Endodermal cell (in vitro differentiated cells): ENCODE data around the gene RBKS. TPM values are rescaled to one million over a fixed set of nuclear protein-coding genes. Genes with fewer than 3 reads are reported as not detected.
"Not testable (repeated sequence)": the region's sequence is repeated elsewhere in the genome, so short reads cannot be mapped to it uniquely, and the experiment has no call there.

Experiments
- DNase-seq: peaks from one replicate; pipeline ENCODE4 v3.0.0-alpha.2; 2017
- H3K27ac ChIP-seq: 2 replicates; pipeline ENCODE4 v1.5.1; 2013; ENCODE audit warnings: mild to moderate bottlenecking, low read depth, low read length, moderate library complexity
- H3K27me3 ChIP-seq: 2 replicates; pipeline ENCODE4 v1.6.1; 2013; ENCODE audit warnings: mild to moderate bottlenecking, low read length, moderate library complexity; ENCODE audit not compliant: insufficient read depth, control insufficient read depth, poor library complexity, severe bottlenecking
- H3K36me3 ChIP-seq: 2 replicates; pipeline ENCODE4 v1.7.0; 2013; ENCODE audit warnings: mild to moderate bottlenecking, low read length, moderate library complexity; ENCODE audit not compliant: control insufficient read depth, insufficient read depth
- H3K4me1 ChIP-seq: one replicate; pipeline ENCODE4 v1.7.0; 2013; ENCODE audit warnings: low read length; ENCODE audit not compliant: control insufficient read depth, insufficient read depth
- H3K4me3 ChIP-seq: 2 replicates; pipeline ENCODE4 v1.5.1; 2013; ENCODE audit warnings: mild to moderate bottlenecking, low read length, moderate library complexity
- H3K9ac ChIP-seq: 2 replicates; pipeline ENCODE4 v1.6.1; 2013; ENCODE audit warnings: mild to moderate bottlenecking, low read length, moderate library complexity; ENCODE audit not compliant: poor library complexity, severe bottlenecking; ENCODE audit errors: extremely low read depth
- H3K9me3 ChIP-seq: 2 replicates; pipeline ENCODE4 v1.6.1; 2013; ENCODE audit warnings: mild to moderate bottlenecking, low read length, moderate library complexity; ENCODE audit not compliant: control insufficient read depth
- H3K27ac Mint-ChIP-seq: 2 replicates; pipeline ENCODE4 v1.8.0; 2020; ENCODE audit warnings: mixed read lengths
- H3K27me3 Mint-ChIP-seq: 2 replicates; pipeline ENCODE4 v1.8.0; 2021; ENCODE audit warnings: mild to moderate bottlenecking, mixed read lengths; ENCODE audit not compliant: insufficient read depth
- H3K36me3 Mint-ChIP-seq: 2 replicates; pipeline ENCODE4 v1.8.0; 2020; ENCODE audit warnings: low read depth, mixed read lengths
- H3K4me1 Mint-ChIP-seq: 2 replicates; pipeline ENCODE4 v1.8.0; 2020; ENCODE audit warnings: mixed read lengths
- H3K4me3 Mint-ChIP-seq: 2 replicates; pipeline ENCODE4 v1.8.0; 2020; ENCODE audit warnings: mild to moderate bottlenecking, moderate library complexity, mixed read lengths
- H3K9me3 Mint-ChIP-seq: 2 replicates; pipeline ENCODE4 v1.8.0; 2020; ENCODE audit warnings: mild to moderate bottlenecking, mixed read lengths
- CTCF ChIP-seq: fragments of 200-600 bp; sonication (generic); conservative IDR thresholded peaks from 2 replicates; pipeline ENCODE4 v1.5.0; 2021; ENCODE audit warnings: antibody characterized with exemption, mild to moderate bottlenecking
- WGBS, 2 experiments: methylation state at CpG; one replicate each; pipeline versions ENCODE4 v1.1.5 to v1.1.7; 2013; ENCODE audit warnings: missing lambda C conversion rate in 2 of 2, mixed read lengths in 1 of 2; ENCODE audit not compliant: insufficient coverage in 1 of 2, insufficient read length in 1 of 2; 5-methylcytosine and 5-hydroxymethylcytosine counted together
- total RNA-seq, 2 donors: library from RNA; stranded (reverse); fragmentation: NEBNext Ultra II Directional in 1 of 2; extraction: Animal tissue kit (Norgen Biotek cat#: 25700) in 1 of 2; gene quantifications; 2 replicates in 1 of 2; 3 replicates in 1 of 2; pipeline ENCODE4 v1.2.1, GENCODE V29; 2021

The RBKS gene
- total RNA-seq, 2 donors from 2014 or later = 4.4 to 4.9 TPM

DNA sequence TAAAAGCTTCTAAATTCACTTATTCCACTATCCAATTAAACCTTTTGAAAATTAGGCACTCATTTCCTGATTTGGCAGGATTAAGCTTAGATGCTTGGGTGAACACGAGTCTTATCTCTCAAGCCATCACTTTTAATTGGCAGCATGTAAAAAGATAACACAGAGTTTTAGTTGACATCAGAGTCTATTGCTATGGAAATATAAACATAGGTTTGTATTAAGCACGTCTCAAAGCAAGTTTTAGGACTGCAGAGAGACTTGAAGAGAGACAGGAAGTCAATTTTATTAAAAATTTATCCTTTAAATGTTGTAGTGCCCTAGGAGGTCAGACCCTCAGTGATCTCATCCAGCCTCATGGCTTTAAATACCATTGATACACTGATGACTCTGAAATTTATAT, 5.6 kb downstream of the RBKS start:
- Histone ChIP-seq H3K27ac (no peak overlapping the region), H3K9me3 (peaks cover 7% of the 10 kb centered on the region), H3K27me3 (no peaks in the 10 kb centered on the region), H3K4me3 (no peak overlapping the region), H3K36me3 (no peaks in the 10 kb centered on the region), H3K4me1 (no peaks in the 10 kb centered on the region), H3K9ac (no peak overlapping the region)
- peaks cover 2% of the 10 kb centered on the region for H3K4me1 Mint-ChIP-seq
- peaks cover 7% of the 10 kb centered on the region for H3K9me3 Mint-ChIP-seq
- no peaks in the 10 kb centered on the region for H3K36me3 Mint-ChIP-seq
- H3K4me3 Mint-ChIP-seq = no peak overlapping the region
- no peak overlapping the region for H3K27ac Mint-ChIP-seq
- H3K27me3 Mint-ChIP-seq = peaks cover 6% of the 10 kb centered on the region
- no peak for TF ChIP-seq CTCF
- DNase-seq = no peak
- 51 to 67% methylated on average over 2 of the region's 2 CpGs for WGBS, 2 experiments

GRCh38 chr2:27882584-27882922, 7.6 kb downstream of the RBKS start:
- H3K4me1 Mint-ChIP-seq, H3K9ac ChIP-seq, H3K27ac Mint-ChIP-seq, H3K36me3 Mint-ChIP-seq, H3K36me3 ChIP-seq, DNase-seq, H3K9me3 Mint-ChIP-seq, H3K27ac ChIP-seq, H3K9me3 ChIP-seq, H3K4me1 ChIP-seq, H3K27me3 Mint-ChIP-seq, H3K4me3 Mint-ChIP-seq, H3K27me3 ChIP-seq, H3K4me3 ChIP-seq: not testable (repeated sequence)
- WGBS, 2 experiments = 100% methylated on average over 1 of the region's 1 CpG; no CpG with 5 or more reads in 1 of the 2 experiments

GRCh38 chr2:27881815-27882583, 8.2 kb downstream of the RBKS start:
- 85 to 89% methylated on average over 3 to 4 of the region's 4 CpGs for WGBS, 2 experiments
- not testable (repeated sequence) for H3K4me3 Mint-ChIP-seq

DNA sequence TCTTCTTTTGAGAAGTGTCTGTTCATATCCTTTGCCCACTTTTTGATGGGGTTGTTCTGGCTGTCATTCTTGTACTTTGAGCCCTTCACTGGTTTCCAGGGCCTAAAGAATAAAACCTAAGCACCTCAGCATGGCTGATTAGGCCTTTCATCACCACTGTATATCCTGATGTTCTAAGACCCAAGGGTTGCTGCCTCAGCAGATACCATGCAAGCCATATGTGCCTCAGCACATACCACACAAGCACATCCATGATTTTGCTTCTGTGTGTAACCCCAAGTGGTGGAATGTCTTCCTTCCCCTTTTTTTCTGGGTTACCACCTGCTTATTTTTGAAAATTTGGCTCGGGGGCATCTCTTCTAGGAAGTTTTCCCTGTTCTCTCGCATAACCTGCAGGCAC, 11.4 kb downstream of the RBKS start:
- Histone ChIP-seq H3K4me3 (no peak overlapping the region), H3K9ac (no peak overlapping the region), H3K4me1 (no peaks in the 10 kb centered on the region), H3K9me3 (peaks cover 7% of the 10 kb centered on the region), H3K27me3 (no peaks in the 10 kb centered on the region), H3K27ac (no peak overlapping the region), H3K36me3 (no peaks in the 10 kb centered on the region)
- Mint-ChIP-seq H3K9me3 (peaks cover 17% of the 10 kb centered on the region), H3K4me1 (no peaks in the 10 kb centered on the region), H3K27me3 (peaks cover 8% of the 10 kb centered on the region), H3K4me3 (no peak overlapping the region), H3K27ac (no peak overlapping the region), H3K36me3 (no peaks in the 10 kb centered on the region)
- DNase-seq = no peak
- WGBS, 2 experiments = 76 to 91% methylated on average over 2 of the region's 2 CpGs
- no peak for TF ChIP-seq CTCF

More at GRCh38 chr2:27881815-27882583, 8.2 kb downstream of the RBKS start:
- not testable (repeated sequence) for H3K4me1 ChIP-seq, DNase-seq, H3K36me3 Mint-ChIP-seq, H3K27ac Mint-ChIP-seq, H3K27me3 Mint-ChIP-seq, H3K4me1 Mint-ChIP-seq, H3K4me3 ChIP-seq, H3K36me3 ChIP-seq, H3K9me3 ChIP-seq, H3K27me3 ChIP-seq, H3K9me3 Mint-ChIP-seq, H3K9ac ChIP-seq, H3K27ac ChIP-seq
